SHP77 (cell line): ENCODE measurements around the gene DACH1.

Experiments used
- DNase-seq, 2 experiments: peaks; one replicate each; lab custom pipeline; 2025; lab: John Stamatoyannopoulos, UW

The DACH1 gene

GRCh38 chr13:71702253-71702652 lies 164.8 kb downstream of the DACH1 start:
- no peak for DNase-seq

DNA sequence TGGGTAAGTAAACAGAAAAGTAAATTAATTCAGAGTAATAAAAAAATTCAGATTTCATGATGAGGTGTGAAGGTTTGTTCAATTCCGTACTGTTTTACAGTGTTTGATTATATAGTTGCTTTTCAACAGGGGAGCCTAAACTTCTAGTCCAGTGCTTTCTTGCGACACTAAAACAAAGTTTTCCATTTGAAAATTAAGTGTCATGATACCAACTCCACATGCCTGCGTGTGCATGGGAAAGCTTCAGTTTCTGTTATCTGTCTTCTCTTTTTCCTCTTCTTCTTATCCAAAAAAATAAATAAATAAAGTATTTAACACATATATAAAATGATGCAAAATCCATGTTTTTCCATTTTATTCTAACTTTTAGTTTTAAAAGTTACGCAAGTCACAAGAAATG lies 165.3 kb downstream of the DACH1 start:
- DNase-seq, result no peak

DNA sequence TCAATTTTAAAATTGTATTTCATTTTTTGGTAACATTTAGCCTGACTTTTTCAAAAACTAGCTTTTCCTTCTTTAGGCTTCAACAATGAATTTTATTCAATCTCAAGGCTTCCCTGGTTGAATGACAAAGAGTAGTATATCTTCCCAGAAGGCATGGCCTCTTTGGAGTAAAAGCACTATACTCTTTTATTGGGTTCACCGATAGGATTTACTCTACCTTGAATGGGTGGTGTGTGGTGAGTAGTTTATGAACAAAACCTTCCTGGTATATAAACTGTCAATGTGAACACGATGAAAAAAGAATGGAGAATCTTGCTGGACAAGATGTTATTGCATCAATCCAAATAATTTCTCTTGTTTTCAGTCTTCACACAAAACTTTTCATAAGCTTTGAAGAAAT lies 167.7 kb downstream of the DACH1 start:
- DNase-seq, result no peak

GRCh38 chr13:71695662-71696061 lies 171.3 kb downstream of the DACH1 start:
- peak in 1 of 2 experiments; percentile 1 for DNase-seq

DNA sequence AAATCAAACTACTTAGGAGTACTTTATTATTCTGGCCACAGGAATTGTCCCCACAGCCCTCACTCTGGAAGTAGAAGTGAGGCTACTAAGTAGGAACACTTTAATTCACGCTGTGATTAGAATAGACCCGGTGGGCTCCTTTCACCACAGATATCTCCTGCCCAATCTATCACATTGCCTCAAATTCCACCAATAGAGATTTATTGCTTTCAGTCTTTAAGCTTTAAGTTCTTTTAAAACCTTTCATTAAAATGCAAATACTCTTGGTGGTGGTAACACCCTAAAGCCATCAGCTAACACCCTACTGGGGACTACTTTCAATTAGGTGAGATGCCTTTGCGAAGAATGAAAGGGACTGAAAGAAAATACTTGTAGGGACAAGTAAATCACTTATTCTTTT lies 181.9 kb downstream of the DACH1 start:
- DNase-seq, result no peak

DNA sequence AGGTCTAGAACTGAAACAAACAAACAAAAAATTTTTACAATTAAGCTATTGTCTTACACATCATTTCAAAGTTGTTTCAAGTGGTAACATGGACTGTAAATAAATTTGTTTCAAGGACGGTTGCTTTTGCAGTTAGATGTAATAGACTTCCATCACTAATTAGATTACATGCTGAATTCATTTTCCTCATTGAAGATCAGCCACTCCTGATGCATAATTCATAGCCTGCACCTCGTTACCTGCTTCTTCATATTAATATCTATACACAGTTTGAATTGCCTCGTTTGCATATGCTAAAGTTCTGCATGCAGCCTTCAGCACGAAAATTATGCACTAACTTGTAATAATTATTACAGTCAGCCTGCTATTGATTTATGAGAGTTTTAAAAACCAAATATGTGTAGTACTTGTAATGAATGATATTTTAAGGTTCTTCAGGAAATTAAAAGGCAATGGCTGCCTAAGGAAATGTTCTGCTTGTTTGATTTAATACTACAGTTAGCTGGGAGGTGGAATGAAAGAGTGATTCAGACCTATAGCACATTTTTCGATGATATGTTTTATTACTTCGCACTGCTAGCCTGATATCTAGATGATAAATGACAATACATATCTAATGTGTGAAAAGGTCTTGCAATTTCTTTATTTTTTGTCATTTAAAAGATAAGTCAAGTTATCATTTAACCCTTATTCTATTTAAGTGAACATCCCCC lies 184.9 kb downstream of the DACH1 start:
- DNase-seq, result no peak

DNA sequence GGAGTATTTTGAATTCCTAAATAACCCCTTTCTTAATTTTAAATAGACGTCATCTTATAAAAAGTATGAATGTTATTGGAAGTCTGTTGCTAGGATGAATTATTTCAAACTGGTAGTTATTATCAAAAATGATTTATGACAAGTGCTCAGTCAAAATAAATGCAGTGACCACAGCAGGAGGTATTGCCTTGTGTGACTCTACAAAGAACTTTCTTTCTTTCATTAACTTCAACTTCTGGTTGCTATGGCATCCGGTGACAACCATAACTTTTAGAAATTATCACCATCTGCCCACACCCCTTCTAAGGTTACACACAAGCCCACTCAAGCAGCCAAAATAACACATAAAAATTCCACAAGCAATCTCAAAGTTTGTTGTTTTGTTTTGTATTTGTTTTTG lies 189.9 kb downstream of the DACH1 start:
- no peak for DNase-seq

GRCh38 chr13:71672512-71672911 lies 194.5 kb downstream of the DACH1 start:
- no peak for DNase-seq

DNA sequence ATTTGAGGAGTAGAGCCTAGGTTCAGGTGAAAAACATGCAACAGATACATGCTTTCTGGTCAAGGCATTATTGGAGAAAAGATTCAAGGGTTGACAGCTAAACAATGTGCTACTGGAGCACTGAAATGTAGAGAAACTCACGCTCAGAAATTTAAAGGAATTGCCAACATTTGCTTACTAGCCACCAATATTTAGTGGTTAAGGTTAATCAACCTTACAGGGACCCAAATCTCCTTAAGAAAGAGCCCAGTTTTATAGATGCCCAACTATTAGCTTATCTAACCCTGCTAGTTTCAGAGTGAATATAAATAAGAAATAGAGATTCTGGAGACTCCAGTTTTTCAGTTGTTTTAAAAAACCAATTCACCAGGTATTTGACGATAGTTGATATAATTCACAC lies 203.6 kb downstream of the DACH1 start:
- DNase-seq, result no peak

- peak in 1 of 2 experiments; percentile 4 for DNase-seq
These were observed 205.1 kb downstream of the DACH1 start for GRCh38 chr13:71661921-71662320.

- no peak for DNase-seq
These were observed 207.6 kb downstream of the DACH1 start for GRCh38 chr13:71659404-71659803.

DNA sequence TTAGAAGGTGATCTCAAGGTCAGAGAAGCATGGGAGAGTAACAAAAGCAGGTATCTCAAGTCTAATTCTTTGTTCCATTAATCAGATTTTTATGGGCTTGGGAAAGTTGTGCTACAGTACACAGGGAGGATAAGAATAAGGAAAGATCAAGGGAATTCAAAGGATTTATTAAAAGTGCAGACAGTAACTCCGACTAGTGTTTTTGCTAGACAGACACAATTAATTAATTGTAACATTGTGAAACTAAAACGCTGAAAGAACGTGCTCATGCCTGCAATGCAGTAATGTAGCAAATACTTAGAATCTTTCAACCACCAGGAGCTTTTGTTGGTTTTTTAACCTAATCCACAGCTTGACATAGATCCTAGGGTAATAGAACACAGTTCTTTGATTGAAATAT lies 221.5 kb downstream of the DACH1 start:
- DNase-seq, result no peak

- DNase-seq, result no peak
These were observed 222.4 kb downstream of the DACH1 start for GRCh38 chr13:71644579-71644978.

- DNase-seq, result no peak
These were observed 223.6 kb downstream of the DACH1 start for GRCh38 chr13:71643448-71643860.

- DNase-seq, result no peak
These were observed 228.3 kb downstream of the DACH1 start for GRCh38 chr13:71638751-71639150.

- DNase-seq, result no peak
These were observed 232.2 kb downstream of the DACH1 start for GRCh38 chr13:71634602-71635443.

DNA sequence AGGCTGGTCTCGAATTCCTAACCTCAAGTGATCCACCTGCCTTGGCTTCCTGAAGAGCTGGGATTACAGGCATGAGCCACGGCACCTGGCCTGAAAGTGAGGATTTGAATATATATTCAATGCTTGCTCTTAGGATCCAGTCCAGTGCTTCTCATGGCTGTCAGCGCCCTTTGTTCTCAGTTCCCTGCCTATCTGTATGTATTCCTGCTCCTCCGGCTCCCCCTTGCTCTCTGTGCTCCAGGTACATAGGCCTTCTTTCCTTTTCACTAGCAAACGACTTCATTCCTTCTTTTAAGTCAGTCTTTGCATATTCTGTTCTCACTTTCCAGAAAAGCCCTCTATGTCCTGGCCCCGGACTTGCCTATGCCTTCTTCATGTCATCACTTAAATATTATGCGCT lies 232.8 kb downstream of the DACH1 start:
- no peak for DNase-seq

- no peak for DNase-seq
These were observed 234.3 kb downstream of the DACH1 start for GRCh38 chr13:71632721-71633120.

GRCh38 chr13:71632206-71632605 lies 234.8 kb downstream of the DACH1 start:
- no peak for DNase-seq

- DNase-seq, result no peak
These were observed 237.8 kb downstream of the DACH1 start for GRCh38 chr13:71629167-71629566.

- DNase-seq, result no peak
These were observed 240.4 kb downstream of the DACH1 start for GRCh38 chr13:71626421-71627117.

GRCh38 chr13:71625694-71626093 lies 241.3 kb downstream of the DACH1 start:
- no peak for DNase-seq
